ENCODE data around the gene PRAME. TPM values are rescaled to one million over a fixed set of nuclear protein-coding genes. Genes with fewer than 3 reads are reported as not detected.

The PRAME gene
- total and polyA plus RNA-seq, 2 experiments from 2014 or later: not detected

DNA sequence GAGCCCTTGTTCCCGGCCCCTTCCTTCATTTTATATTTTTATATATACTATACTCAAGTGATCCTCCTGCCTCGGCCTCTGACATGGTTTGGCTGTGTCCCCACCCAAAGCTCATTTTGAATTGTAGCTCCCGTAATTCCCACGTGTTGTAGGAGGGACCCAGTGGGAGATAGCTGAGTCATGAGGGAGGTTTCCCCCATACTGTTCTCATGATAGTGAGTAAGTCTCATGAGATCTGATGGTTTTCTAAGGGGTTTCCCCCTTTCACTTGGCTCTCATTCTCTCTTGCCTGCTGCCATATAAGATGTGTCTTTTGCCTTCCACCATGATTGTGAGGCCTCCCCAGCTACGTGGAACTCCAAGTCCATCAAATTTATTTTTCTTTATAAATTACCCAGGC lies 31.8 kb downstream of the PRAME start (continued):
- TF ChIP-seq, protein P1, sequence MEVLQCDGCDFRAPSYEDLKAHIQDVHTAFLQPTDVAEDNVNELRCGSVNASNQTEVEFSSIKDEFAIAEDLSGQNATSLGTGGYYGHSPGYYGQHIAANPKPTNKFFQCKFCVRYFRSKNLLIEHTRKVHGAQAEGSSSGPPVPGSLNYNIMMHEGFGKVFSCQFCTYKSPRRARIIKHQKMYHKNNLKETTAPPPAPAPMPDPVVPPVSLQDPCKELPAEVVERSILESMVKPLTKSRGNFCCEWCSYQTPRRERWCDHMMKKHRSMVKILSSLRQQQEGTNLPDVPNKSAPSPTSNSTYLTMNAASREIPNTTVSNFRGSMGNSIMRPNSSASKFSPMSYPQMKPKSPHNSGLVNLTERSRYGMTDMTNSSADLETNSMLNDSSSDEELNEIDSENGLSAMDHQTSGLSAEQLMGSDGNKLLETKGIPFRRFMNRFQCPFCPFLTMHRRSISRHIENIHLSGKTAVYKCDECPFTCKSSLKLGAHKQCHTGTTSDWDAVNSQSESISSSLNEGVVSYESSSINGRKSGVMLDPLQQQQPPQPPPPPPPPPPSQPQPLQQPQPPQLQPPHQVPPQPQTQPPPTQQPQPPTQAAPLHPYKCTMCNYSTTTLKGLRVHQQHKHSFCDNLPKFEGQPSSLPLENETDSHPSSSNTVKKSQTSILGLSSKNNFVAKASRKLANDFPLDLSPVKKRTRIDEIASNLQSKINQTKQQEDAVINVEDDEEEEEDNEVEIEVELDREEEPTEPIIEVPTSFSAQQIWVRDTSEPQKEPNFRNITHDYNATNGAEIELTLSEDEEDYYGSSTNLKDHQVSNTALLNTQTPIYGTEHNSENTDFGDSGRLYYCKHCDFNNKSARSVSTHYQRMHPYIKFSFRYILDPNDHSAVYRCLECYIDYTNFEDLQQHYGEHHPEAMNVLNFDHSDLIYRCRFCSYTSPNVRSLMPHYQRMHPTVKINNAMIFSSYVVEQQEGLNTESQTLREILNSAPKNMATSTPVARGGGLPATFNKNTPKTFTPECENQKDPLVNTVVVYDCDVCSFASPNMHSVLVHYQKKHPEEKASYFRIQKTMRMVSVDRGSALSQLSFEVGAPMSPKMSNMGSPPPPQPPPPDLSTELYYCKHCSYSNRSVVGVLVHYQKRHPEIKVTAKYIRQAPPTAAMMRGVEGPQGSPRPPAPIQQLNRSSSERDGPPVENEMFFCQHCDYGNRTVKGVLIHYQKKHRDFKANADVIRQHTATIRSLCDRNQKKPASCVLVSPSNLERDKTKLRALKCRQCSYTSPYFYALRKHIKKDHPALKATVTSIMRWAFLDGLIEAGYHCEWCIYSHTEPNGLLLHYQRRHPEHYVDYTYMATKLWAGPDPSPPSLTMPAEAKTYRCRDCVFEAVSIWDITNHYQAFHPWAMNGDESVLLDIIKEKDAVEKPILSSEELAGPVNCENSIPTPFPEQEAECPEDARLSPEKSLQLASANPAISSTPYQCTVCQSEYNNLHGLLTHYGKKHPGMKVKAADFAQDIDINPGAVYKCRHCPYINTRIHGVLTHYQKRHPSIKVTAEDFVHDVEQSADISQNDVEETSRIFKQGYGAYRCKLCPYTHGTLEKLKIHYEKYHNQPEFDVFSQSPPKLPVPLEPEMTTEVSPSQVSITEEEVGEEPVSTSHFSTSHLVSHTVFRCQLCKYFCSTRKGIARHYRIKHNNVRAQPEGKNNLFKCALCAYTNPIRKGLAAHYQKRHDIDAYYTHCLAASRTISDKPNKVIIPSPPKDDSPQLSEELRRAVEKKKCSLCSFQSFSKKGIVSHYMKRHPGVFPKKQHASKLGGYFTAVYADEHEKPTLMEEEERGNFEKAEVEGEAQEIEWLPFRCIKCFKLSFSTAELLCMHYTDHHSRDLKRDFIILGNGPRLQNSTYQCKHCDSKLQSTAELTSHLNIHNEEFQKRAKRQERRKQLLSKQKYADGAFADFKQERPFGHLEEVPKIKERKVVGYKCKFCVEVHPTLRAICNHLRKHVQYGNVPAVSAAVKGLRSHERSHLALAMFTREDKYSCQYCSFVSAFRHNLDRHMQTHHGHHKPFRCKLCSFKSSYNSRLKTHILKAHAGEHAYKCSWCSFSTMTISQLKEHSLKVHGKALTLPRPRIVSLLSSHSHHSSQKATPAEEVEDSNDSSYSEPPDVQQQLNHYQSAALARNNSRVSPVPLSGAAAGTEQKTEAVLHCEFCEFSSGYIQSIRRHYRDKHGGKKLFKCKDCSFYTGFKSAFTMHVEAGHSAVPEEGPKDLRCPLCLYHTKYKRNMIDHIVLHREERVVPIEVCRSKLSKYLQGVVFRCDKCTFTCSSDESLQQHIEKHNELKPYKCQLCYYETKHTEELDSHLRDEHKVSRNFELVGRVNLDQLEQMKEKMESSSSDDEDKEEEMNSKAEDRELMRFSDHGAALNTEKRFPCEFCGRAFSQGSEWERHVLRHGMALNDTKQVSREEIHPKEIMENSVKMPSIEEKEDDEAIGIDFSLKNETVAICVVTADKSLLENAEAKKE (CRISPR knock-in tag; IDR thresholded peaks at IDR 0.05): no peak
- TF ChIP-seq ZNF114 (CRISPR knock-in tag; IDR thresholded peaks at IDR 0.05) (no peak), NANOG (IDR thresholded peaks at IDR 0.05; ENCODE audit: borderline replicate concordance) (no peak), CREB1 (CRISPR knock-in tag; IDR thresholded peaks at IDR 0.05; ENCODE audit: low read depth) (no peak), STAT1 (IDR thresholded peaks at IDR 0.05; ENCODE audit: unreplicated experiment) (no peak)

DNA sequence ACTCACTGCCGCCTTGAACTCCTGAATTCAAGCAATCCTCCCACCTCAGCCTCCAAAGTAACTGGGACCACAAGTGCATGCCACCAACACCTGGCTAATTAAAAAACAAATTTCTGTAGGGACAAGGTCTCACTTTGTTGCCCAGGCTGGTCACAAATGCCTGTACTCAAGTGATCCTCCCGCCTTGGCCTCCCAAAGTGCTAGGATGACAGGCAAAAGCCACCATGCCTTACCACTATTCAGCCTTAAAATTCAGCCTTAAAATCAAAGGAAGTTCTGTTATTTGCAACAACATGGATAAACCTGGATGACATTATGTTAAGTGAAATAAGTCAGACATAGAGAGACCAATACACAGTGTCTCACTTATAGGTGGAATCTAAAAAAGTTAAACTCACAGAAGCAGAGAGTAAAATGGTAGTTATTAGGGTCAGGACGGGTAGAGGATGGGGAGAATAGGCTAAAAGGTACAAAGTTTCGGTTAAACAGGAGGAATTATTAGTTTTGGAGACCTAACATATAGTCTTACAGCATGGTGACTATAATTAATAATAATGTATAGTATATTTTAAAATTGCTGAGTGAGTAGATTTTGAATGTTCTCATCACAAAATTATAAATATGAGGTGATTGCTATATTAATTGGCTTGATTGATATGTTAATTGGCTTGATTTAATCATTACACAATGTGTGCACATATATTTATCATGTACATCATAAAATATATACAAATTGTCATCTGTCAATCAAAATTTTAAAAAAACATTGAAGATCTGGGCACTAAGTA lies 32.7 kb downstream of the PRAME start:
- TF ChIP-seq POLR2AphosphoS5 (IDR thresholded peaks at IDR 0.05; ENCODE audit: low read depth) (no peak), STAT1 (IDR thresholded peaks at IDR 0.05; ENCODE audit: unreplicated experiment) (no peak), EZH2phosphoT487 (IDR thresholded peaks at IDR 0.05; ENCODE audit: unreplicated experiment) (no peak)
- Histone ChIP-seq H2AFZ (no peak overlapping the region), H3K4me3 (no peak overlapping the region), H3K9me2 (ENCODE audit: insufficient read depth) (peaks cover 3% of the 10 kb centered on the region; the same call in 1 of the 2 replicates), H3K79me2 (replicated peaks; ENCODE audit: insufficient read depth) (no peaks in the 10 kb centered on the region), H4K20me1 (replicated peaks; ENCODE audit: insufficient read depth) (no peaks in the 10 kb centered on the region), H3K27ac (ENCODE audit: low read depth) (no peak overlapping the region), H3K4me2 (no peak overlapping the region), H3F3A (replicated peaks; ENCODE audit: low read depth) (no peaks in the 10 kb centered on the region), H3K36me3 (ENCODE audit: insufficient read depth) (no peaks in the 10 kb centered on the region), H3K4me1 (ENCODE audit: insufficient read depth) (no peaks in the 10 kb centered on the region), H3K27me3 (ENCODE audit: insufficient read depth) (peaks cover 99% of the 10 kb centered on the region)
- Mint-ChIP-seq H3K36me3 (ENCODE audit: low read depth) (no peaks in the 10 kb centered on the region), H3K9me3 (peaks cover 5% of the 10 kb centered on the region; the same call in 1 of the 3 replicates), H3K4me1 (no peaks in the 10 kb centered on the region), H3K27me3 (ENCODE audit: insufficient read depth, low read depth, poor library complexity) (peaks cover 69% of the 10 kb centered on the region), H3K4me3 (no peak overlapping the region), H3K27ac (no peak overlapping the region)
- DNase-seq (ENCODE audit: low spot score) (no peak), ATAC-seq (no peak)
